ENCODE results near the gene CETN3. TPM values are rescaled to one million over a fixed set of nuclear protein-coding genes. Genes with fewer than 3 reads are reported as not detected.

Gene CETN3
- total and polyA plus RNA-seq, 9 of the 15 experiments (the other 6 are each of a cell fraction or from before 2014, with no cell fraction given): 43.3 to 113 (median 82.4) TPM

GRCh38 chr5:90390326-90390725, 19.2 kb downstream of the CETN3 start:
- ChIA-PET POLR2A (interaction anchor here (0.8 kb wide), 1 partner anchor 84 kb away, joined by 3 read pairs; the partner anchor contains the start of genes MBLAC2 and POLR3G), CTCF (ENCODE audit: low intra/inter-chr PET ratio) (no interaction called here)
- WGBS (ENCODE audit: insufficient coverage, low coverage, missing lambda C conversion rate): 22% methylated on average over 2 of the region's 2 CpGs
- FAIRE-seq (no peak), DNase-seq (ENCODE audit: extremely low read depth in 1 of 4, low spot score in 3 of 4) (no peak), ATAC-seq (no peak)
- TSS peak; percentile 19 for BruUV-seq (replicated peaks)
- intact Hi-C loops (cut with micrococcal nuclease): no loop called here
- Histone ChIP-seq H2AFZ (ENCODE audit: low read depth, low read length) (no peak overlapping the region), H3K9me3 (replicated peaks; ENCODE audit: control insufficient read depth, insufficient read depth, low read depth, low read length) (no peaks in the 10 kb centered on the region), H3K4me2 (ENCODE audit: insufficient read depth, low read length) (no peak overlapping the region), H3K36me3 (ENCODE audit: control insufficient read depth, insufficient read depth, low read length) (peaks cover 22% of the 10 kb centered on the region; the same call in 2 of the 3 replicates), H3K4me3 (no peak overlapping the region), H3K27ac (ENCODE audit: extremely low read depth, low read depth, low read length) (no peak overlapping the region), H3K79me2 (ENCODE audit: control insufficient read depth, insufficient read depth, low read length) (no peaks in the 10 kb centered on the region), H3K27me3 (ENCODE audit: control insufficient read depth in 2 of 2, insufficient read depth in 2 of 2, low read length in 2 of 2) (no peaks in the 10 kb centered on the region), H3K9ac (ENCODE audit: insufficient read depth in 1 of 2, low read depth in 2 of 2, low read length in 2 of 2) (no peak overlapping the region), H3K4me1 (replicated peaks in 1 of 2; ENCODE audit: control insufficient read depth in 2 of 2, insufficient read depth in 2 of 2, low read length in 2 of 2) (no peaks in the 10 kb centered on the region; a peak in 1 of 5 replicates), H4K20me1 (replicated peaks; ENCODE audit: control insufficient read depth, insufficient read depth, low read length) (no peaks in the 10 kb centered on the region), H3K9me1 (ENCODE audit: control insufficient read depth, insufficient read depth, low read length) (no peaks in the 10 kb centered on the region)
- in situ Hi-C loops (cut with MboI): no loop called here
- TF ChIP-seq ZNF584 (CRISPR knock-in tag; IDR thresholded peaks at IDR 0.05; ENCODE audit: low read depth): no peak
- no peak for TF ChIP-seq ESRRB (CRISPR knock-in tag; IDR thresholded peaks at IDR 0.05; ENCODE audit: borderline replicate concordance)
- TF ChIP-seq ETS1 (conservative IDR thresholded peaks at IDR 0.05; ENCODE audit: control insufficient read depth, low read depth, low read length): no peak
- no peak for TF ChIP-seq ZNF23 (CRISPR knock-in tag; IDR thresholded peaks at IDR 0.05)
- no peak for TF ChIP-seq EHMT2 (IDR thresholded peaks at IDR 0.05)
- TF ChIP-seq CREM (IDR thresholded peaks at IDR 0.05; ENCODE audit: low read depth): no peak
- TF ChIP-seq MECOM (CRISPR knock-in tag; IDR thresholded peaks at IDR 0.05): no peak
- TF ChIP-seq POLR3A (IDR thresholded peaks at IDR 0.05; ENCODE audit: borderline replicate concordance, extremely low read depth, insufficient read depth, insufficient read length): no peak
- no peak for TF ChIP-seq HDAC8 (tag; IDR thresholded peaks at IDR 0.05)
- no peak for TF ChIP-seq TEAD1 (CRISPR knock-in tag; IDR thresholded peaks at IDR 0.05)
- TF ChIP-seq SMAD2 (IDR thresholded peaks at IDR 0.05; ENCODE audit: low read depth, low read length): no peak
- no peak for TF ChIP-seq KLF6 (CRISPR knock-in tag; IDR thresholded peaks at IDR 0.05; ENCODE audit: borderline replicate concordance)

All from K562 (cell line).